Endothelial cell of umbilical vein (primary cell): ENCODE data around the gene SCIN. TPM values are rescaled to one million over a fixed set of nuclear protein-coding genes. Genes with fewer than 3 reads are reported as not detected.

Source experiments
- BruUV-seq: library from RNA; stranded (reverse); fragments of 400-500 nt; replicated peaks from 2 replicates; lab custom pipeline; 2021; lab: Mats Ljungman, UMichigan
- CTCF ChIA-PET: fragments of 300-600, 350-600 bp; sonication (Branson Sonifier 250); formaldehyde crosslinking; loops from one replicate; lab custom pipeline; 2021; ENCODE audit warnings: antibody characterized with exemption, inconsistent platforms; lab: Charles Lee
- POLR2A ChIA-PET: fragments of 300-600, 350-600 bp; sonication (Branson Sonifier 250); formaldehyde crosslinking; loops from one replicate; lab custom pipeline; 2021; ENCODE audit warnings: antibody characterized with exemption, inconsistent platforms; lab: Charles Lee
- DNase-seq: peaks from one replicate; pipeline ENCODE4 v3.0.0-alpha.2; 2011; ENCODE audit warnings: low read depth, low spot score
- FAIRE-seq: peaks from 2 replicates; lab custom pipeline; 2011; peaks lifted over from hg19 to GRCh38; lab: Jason Lieb, UNC
- H2AFZ ChIP-seq: 2 replicates; pipeline ENCODE4 v1.6.0; 2012; ENCODE audit warnings: low read depth, low read length, control low read depth, inconsistent platforms
- H3K27ac ChIP-seq: 2 replicates; pipeline ENCODE4 v1.5.1; 2011; ENCODE audit warnings: low read depth, mild to moderate bottlenecking, control low read depth, low read length, moderate library complexity; ENCODE audit not compliant: insufficient read depth
- H3K27me3 ChIP-seq, 2 experiments: 2 replicates each; pipeline versions ENCODE4 v1.6.0 to v1.6.1; 2011; ENCODE audit warnings: low read length in 2 of 2, mixed read lengths in 1 of 2; ENCODE audit not compliant: control insufficient read depth in 2 of 2, insufficient read depth in 2 of 2
- H3K36me3 ChIP-seq, 2 experiments: 2 replicates in 1 of 2; 3 replicates in 1 of 2; pipeline ENCODE4 v1.5.1; 2011; ENCODE audit warnings: low read length in 2 of 2, mild to moderate bottlenecking in 1 of 2, moderate library complexity in 1 of 2; ENCODE audit not compliant: control insufficient read depth in 2 of 2, insufficient read depth in 2 of 2; ENCODE audit errors: extremely low read depth in 1 of 2
- H3K4me1 ChIP-seq: 3 replicates; pipeline ENCODE4 v1.5.1; 2011; ENCODE audit warnings: mild to moderate bottlenecking, low read length; ENCODE audit not compliant: control insufficient read depth, insufficient read depth; ENCODE audit errors: extremely low read depth
- H3K4me2 ChIP-seq: 2 replicates; pipeline ENCODE4 v1.6.1; 2011; ENCODE audit warnings: low read length, control low read depth, mixed read lengths; ENCODE audit not compliant: insufficient read depth
- H3K4me3 ChIP-seq, 3 experiments: fragments of 200-600 bp in 1 of 3; sonication (generic), shearing (Covaris generic) in 1 of 3; replicated peaks in 1 of 3; 2 replicates each; pipeline ENCODE4 v1.5.1; 2011 to 2016; ENCODE audit warnings: control low read depth in 3 of 3, low read length in 3 of 3, mild to moderate bottlenecking in 2 of 3, inconsistent platforms in 1 of 3, low read depth in 1 of 3, moderate library complexity in 1 of 3; ENCODE audit not compliant: insufficient read depth in 1 of 3
- H3K79me2 ChIP-seq: 2 replicates; pipeline ENCODE4 v1.6.0; 2012; ENCODE audit warnings: low read length, inconsistent platforms; ENCODE audit not compliant: control insufficient read depth, insufficient read depth
- H3K9ac ChIP-seq: replicated peaks from 2 replicates; pipeline ENCODE3; 2011; ENCODE audit warnings: low read length, control low read depth; ENCODE audit not compliant: insufficient read depth; ENCODE audit errors: extremely low read depth
- H3K9me1 ChIP-seq: replicated peaks from 3 replicates; pipeline ENCODE4 v1.6.0; 2011; ENCODE audit warnings: mild to moderate bottlenecking, low read length; ENCODE audit not compliant: control insufficient read depth, insufficient read depth; ENCODE audit errors: extremely low read depth
- H3K9me3 ChIP-seq: replicated peaks from 2 replicates; pipeline ENCODE4 v1.5.1; 2012; ENCODE audit warnings: low read length, inconsistent platforms; ENCODE audit not compliant: control insufficient read depth, insufficient read depth
- H4K20me1 ChIP-seq: replicated peaks from 2 replicates; pipeline ENCODE3; 2011; ENCODE audit warnings: mild to moderate bottlenecking, low read length; ENCODE audit not compliant: control insufficient read depth, insufficient read depth; ENCODE audit errors: extremely low read depth
- CTCF ChIP-seq, 2 donors: IDR thresholded peaks; 1 replicate in 1 of 2; 2 replicates in 1 of 2; pipeline ENCODE4 v1.5.1; 2011; ENCODE audit warnings: low read length in 2 of 2, mild to moderate bottlenecking in 2 of 2, moderate library complexity in 2 of 2, control low read depth in 1 of 2, inconsistent platforms in 1 of 2, low read depth in 1 of 2; ENCODE audit not compliant: insufficient read depth in 1 of 2; ENCODE audit errors: extremely low read depth in 1 of 2
- EZH2 ChIP-seq: IDR thresholded peaks from 2 replicates; pipeline ENCODE4 v1.6.1; 2012; ENCODE audit warnings: borderline replicate concordance, low read depth, mild to moderate bottlenecking, moderate library complexity, low read length, inconsistent platforms; ENCODE audit not compliant: severe bottlenecking
- FOS ChIP-seq: IDR thresholded peaks from 2 replicates; pipeline ENCODE4 v1.6.1; 2011; ENCODE audit warnings: mild to moderate bottlenecking, low read length, moderate library complexity, borderline replicate concordance; ENCODE audit not compliant: insufficient read depth
- GATA2 ChIP-seq: IDR thresholded peaks from 2 replicates; pipeline ENCODE4 v1.7.0; 2011; ENCODE audit warnings: low read depth, mild to moderate bottlenecking, moderate library complexity, mixed read lengths, low read length; ENCODE audit not compliant: insufficient read length, insufficient read depth
- JUN ChIP-seq: IDR thresholded peaks from 2 replicates; pipeline ENCODE4 v1.6.1; 2011; ENCODE audit warnings: borderline replicate concordance, low read depth; ENCODE audit not compliant: insufficient read length, insufficient read depth
- MAX ChIP-seq: IDR thresholded peaks from 2 replicates; pipeline ENCODE4 v1.6.1; 2011; ENCODE audit not compliant: insufficient read depth, insufficient read length
- MYC ChIP-seq: IDR thresholded peaks from one replicate; pipeline ENCODE4 v1.6.1; 2011; ENCODE audit warnings: mild to moderate bottlenecking, low read depth, low read length
- POLR2A ChIP-seq: IDR thresholded peaks from 2 replicates; pipeline ENCODE4 v1.6.1; 2012; ENCODE audit warnings: low read depth, mild to moderate bottlenecking, control low read depth, low read length
- POLR2AphosphoS5 ChIP-seq: IDR thresholded peaks from 2 replicates; pipeline ENCODE4 v1.6.1; 2012; ENCODE audit warnings: low read depth, mild to moderate bottlenecking, control low read depth, low read length, moderate library complexity; ENCODE audit not compliant: insufficient read depth
- dilution Hi-C: fragments of 300-500 bp; cut with MboI; formaldehyde crosslinking; loops from one replicate; pipeline ENCODE4 v1.15.0; 2019; ENCODE audit warnings: low sequenced_read_pairs; ENCODE audit not compliant: extremely low pct_ligation_motif_present
- intact Hi-C: fragments of 100-400 bp; cut with micrococcal nuclease; formaldehyde crosslinking; loops from one replicate; pipeline ENCODE4 v1.10.0; 2022
- polyA plus RNA-seq, 4 experiments: library from polyadenylated mRNA; depleted of rRNA in 3 of 4; stranded (reverse) in 3 of 4; unstranded in 1 of 4; fragments of >200 nt; gene quantifications; 2 replicates each; pipeline versions ENCODE4 v1.2.1 to v1.2.3, GENCODE V29; 2011 to 2012; ENCODE audit warnings: missing spikeins in 1 of 4
- total RNA-seq: library from RNA; stranded (reverse); gene quantifications from 2 replicates; pipeline ENCODE4 v1.2.3, GENCODE V29; 2021

Gene SCIN
- total and polyA plus RNA-seq, 2 donors (not counting 3 experiments of a cell fraction or from before 2014, with no cell fraction given): 0.07 to 0.69 TPM

- no peak for FAIRE-seq
- no TSS peak for BruUV-seq
- Histone ChIP-seq H3K79me2 (no peaks in the 10 kb centered on the region), H3K9me3 (no peaks in the 10 kb centered on the region), H3K27ac (no peak overlapping the region), H3K4me3 (no peak overlapping the region), H3K36me3 (no peaks in the 10 kb centered on the region), H3K9me1 (no peaks in the 10 kb centered on the region), H3K27me3 (no peaks in the 10 kb centered on the region), H2AFZ (no peak overlapping the region), H3K9ac (no peak overlapping the region), H4K20me1 (no peaks in the 10 kb centered on the region), H3K4me1 (no peaks in the 10 kb centered on the region), H3K4me2 (no peak overlapping the region)
- ChIA-PET POLR2A (no interaction called here), CTCF (interaction anchor here (1.7 kb wide), 1 partner anchor 9 kb away, joined by 9 read pairs; no protein-coding TSS in a partner anchor)
- dilution Hi-C loops (no loop called here), intact Hi-C loops (loop anchor here (10.0 kb wide), 1 partner anchor 1077 kb away; no protein-coding TSS in a partner anchor)
- TF ChIP-seq MAX (no peak), GATA2 (no peak), MYC (no peak), CTCF (IDR thresholded peaks at IDR 0.05; ENCODE audit: extremely low read depth in 1 of 2, insufficient read depth in 1 of 2, low read depth in 1 of 2, low read length in 2 of 2) (no peak), EZH2 (no peak), FOS (no peak), POLR2A (no peak), JUN (no peak), POLR2AphosphoS5 (no peak)
- DNase-seq: no peak
Observed at GRCh38 chr7:12647364-12648219, 77.1 kb downstream of the SCIN start.
